Thyroid gland (tissue), 4 donors: Measurements from ENCODE around the gene ARHGEF16.

Source experiments
- CTCF ChIP-seq, 6 experiments: fragments of 200-600 bp in 3 of 6; fragments of 450-650 bp in 3 of 6; sonication (generic) in 3 of 6; IDR thresholded peaks; one replicate each; pipeline ENCODE4 v1.5.1; 2016 to 2019; ENCODE audit warnings: antibody characterized with exemption in 6 of 6, mild to moderate bottlenecking in 2 of 6, inconsistent platforms in 1 of 6, moderate library complexity in 1 of 6
- POLR2A ChIP-seq, 2 donors: fragments of 450-650 bp; IDR thresholded peaks; one replicate each; pipeline ENCODE4 v1.6.1; 2017; ENCODE audit warnings: antibody characterized with exemption in 2 of 2, mild to moderate bottlenecking in 2 of 2, moderate library complexity in 1 of 2

- TF ChIP-seq CTCF (IDR thresholded peaks at IDR 0.05) = no peak
- TF ChIP-seq POLR2A (IDR thresholded peaks at IDR 0.05) = no peak
These were observed 30.6 kb downstream of the ARHGEF16 start for GRCh38 chr1:3485016-3485415.
